ENCODE data around the gene KCNMB1.

DNA sequence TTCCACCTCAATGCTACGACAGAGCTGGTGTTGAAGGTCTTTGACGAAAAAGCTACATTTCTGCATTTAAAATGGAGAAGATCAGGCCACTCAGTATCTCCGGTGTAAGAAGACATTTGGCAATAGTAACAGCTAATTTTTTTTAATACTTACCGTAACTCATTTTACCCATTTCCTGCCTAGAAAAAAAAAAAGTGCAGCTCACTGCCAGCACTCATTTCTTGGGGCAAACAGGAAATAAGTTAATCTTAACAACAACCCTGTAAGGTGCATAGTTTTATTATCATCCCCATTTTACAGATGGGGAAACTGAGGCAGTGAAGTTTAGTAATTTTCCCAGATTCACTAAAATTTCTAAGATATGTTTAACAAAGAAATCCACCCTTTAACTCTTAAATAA, 27.4 kb upstream of the KCNMB1 start:
- TF ChIP-seq CTCF (IDR thresholded peaks at IDR 0.05; ENCODE audit: insufficient read depth, low read depth, low read length) (no peak), EZH2 (IDR thresholded peaks at IDR 0.05; ENCODE audit: insufficient read depth, low read length) (no peak)

All from astrocyte (in vitro differentiated cells and primary cell).